ENCODE results near the gene MTMR3. TPM values are rescaled to one million over a fixed set of nuclear protein-coding genes. Genes with fewer than 3 reads are reported as not detected.
"Not testable (repeated sequence)": the region's sequence is repeated elsewhere in the genome, so short reads cannot be mapped to it uniquely, and the experiment has no call there.

Gene MTMR3
- total RNA-seq, 1 experiment from 2014 or later, result 27.3 TPM

- H3K4me3 Mint-ChIP-seq (ENCODE audit: unreplicated experiment), result no peak overlapping the region
- peaks cover 5% of the 10 kb centered on the region for H3K36me3 Mint-ChIP-seq (ENCODE audit: insufficient read depth, unreplicated experiment)
- no peaks in the 10 kb centered on the region for H3K9me3 Mint-ChIP-seq (ENCODE audit: unreplicated experiment)
- DNase-seq, result no peak
- CTCF ChIA-PET, result no interaction called here
- POLR2A ChIA-PET, result no interaction called here
- no peak overlapping the region for H3K27ac Mint-ChIP-seq (ENCODE audit: unreplicated experiment)
- no peaks in the 10 kb centered on the region for H3K4me1 Mint-ChIP-seq (ENCODE audit: low read depth, unreplicated experiment)
- TF ChIP-seq, protein P1, sequence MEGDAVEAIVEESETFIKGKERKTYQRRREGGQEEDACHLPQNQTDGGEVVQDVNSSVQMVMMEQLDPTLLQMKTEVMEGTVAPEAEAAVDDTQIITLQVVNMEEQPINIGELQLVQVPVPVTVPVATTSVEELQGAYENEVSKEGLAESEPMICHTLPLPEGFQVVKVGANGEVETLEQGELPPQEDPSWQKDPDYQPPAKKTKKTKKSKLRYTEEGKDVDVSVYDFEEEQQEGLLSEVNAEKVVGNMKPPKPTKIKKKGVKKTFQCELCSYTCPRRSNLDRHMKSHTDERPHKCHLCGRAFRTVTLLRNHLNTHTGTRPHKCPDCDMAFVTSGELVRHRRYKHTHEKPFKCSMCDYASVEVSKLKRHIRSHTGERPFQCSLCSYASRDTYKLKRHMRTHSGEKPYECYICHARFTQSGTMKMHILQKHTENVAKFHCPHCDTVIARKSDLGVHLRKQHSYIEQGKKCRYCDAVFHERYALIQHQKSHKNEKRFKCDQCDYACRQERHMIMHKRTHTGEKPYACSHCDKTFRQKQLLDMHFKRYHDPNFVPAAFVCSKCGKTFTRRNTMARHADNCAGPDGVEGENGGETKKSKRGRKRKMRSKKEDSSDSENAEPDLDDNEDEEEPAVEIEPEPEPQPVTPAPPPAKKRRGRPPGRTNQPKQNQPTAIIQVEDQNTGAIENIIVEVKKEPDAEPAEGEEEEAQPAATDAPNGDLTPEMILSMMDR (IDR thresholded peaks at IDR 0.05; ENCODE audit: insufficient read depth in 1 of 2, low read depth in 1 of 2, low read length in 1 of 2, severe bottlenecking in 1 of 2, unreplicated experiment in 1 of 2), result no peak
- H3K4me1 ChIP-seq, result no peaks in the 10 kb centered on the region
- no peaks in the 10 kb centered on the region for H3K27me3 ChIP-seq (replicated peaks; ENCODE audit: control insufficient read depth, insufficient read depth, low read length)
- no peaks in the 10 kb centered on the region for H3K9me3 ChIP-seq
- H3K27me3 Mint-ChIP-seq (ENCODE audit: insufficient read depth, unreplicated experiment), result no peaks in the 10 kb centered on the region
- intact Hi-C loops (cut with micrococcal nuclease; ENCODE audit: unreplicated experiment), result no loop called here
- no TSS peak for BruUV-seq (replicated peaks)
- no peak overlapping the region for H3K4me3 ChIP-seq (ENCODE audit: low read depth, low read length)
- no peaks in the 10 kb centered on the region; the same call in 1 of the 2 replicates for H3K36me3 ChIP-seq (ENCODE audit: control insufficient read depth, insufficient read depth, low read length)
Measured at GRCh38 chr22:29971607-29972006, 88.6 kb downstream of the MTMR3 start.

DNA sequence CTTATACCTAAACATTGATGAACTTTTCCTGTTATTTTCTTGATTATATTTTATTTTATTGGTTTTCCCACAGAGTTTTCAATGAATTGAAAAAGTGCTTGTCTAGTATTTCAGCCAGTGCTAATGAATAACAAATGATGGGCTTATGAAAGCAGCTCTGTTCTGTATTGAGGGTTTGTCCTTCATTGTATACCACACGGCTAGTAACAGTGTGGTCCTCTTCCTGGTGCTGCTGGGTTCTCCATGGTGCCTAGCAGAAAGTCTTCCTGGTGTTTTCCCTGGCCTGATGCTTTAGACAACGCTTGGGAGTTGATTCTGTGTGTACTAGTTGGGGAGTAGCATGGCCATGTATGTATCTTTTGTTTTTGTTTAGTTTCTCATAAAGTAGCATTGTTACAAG lies 89.1 kb downstream of the MTMR3 start:
- H3K4me1 ChIP-seq, result no peaks in the 10 kb centered on the region
- H3K9me3 ChIP-seq, result no peaks in the 10 kb centered on the region
- H3K27me3 ChIP-seq (replicated peaks; ENCODE audit: control insufficient read depth, insufficient read depth, low read length), result no peaks in the 10 kb centered on the region
- intact Hi-C loops (cut with micrococcal nuclease; ENCODE audit: unreplicated experiment), result no loop called here
- no peaks in the 10 kb centered on the region; the same call in 1 of the 2 replicates for H3K36me3 ChIP-seq (ENCODE audit: control insufficient read depth, insufficient read depth, low read length)
- TF ChIP-seq, protein P1 (IDR thresholded peaks at IDR 0.05; ENCODE audit: insufficient read depth in 1 of 2, low read depth in 1 of 2, low read length in 1 of 2, severe bottlenecking in 1 of 2, unreplicated experiment in 1 of 2), result no peak
- CTCF ChIA-PET, result no interaction called here
- BruUV-seq (replicated peaks), result no TSS peak
- peaks cover 5% of the 10 kb centered on the region for H3K36me3 Mint-ChIP-seq (ENCODE audit: insufficient read depth, unreplicated experiment)
- H3K4me3 Mint-ChIP-seq (ENCODE audit: unreplicated experiment), result no peak overlapping the region
- H3K27me3 Mint-ChIP-seq (ENCODE audit: insufficient read depth, unreplicated experiment), result no peaks in the 10 kb centered on the region
- POLR2A ChIA-PET, result no interaction called here
- no peak for DNase-seq
- H3K27ac Mint-ChIP-seq (ENCODE audit: unreplicated experiment), result no peak overlapping the region
- no peaks in the 10 kb centered on the region for H3K9me3 Mint-ChIP-seq (ENCODE audit: unreplicated experiment)
- no peaks in the 10 kb centered on the region for H3K4me1 Mint-ChIP-seq (ENCODE audit: low read depth, unreplicated experiment)
- H3K4me3 ChIP-seq (ENCODE audit: low read depth, low read length), result no peak overlapping the region

DNA sequence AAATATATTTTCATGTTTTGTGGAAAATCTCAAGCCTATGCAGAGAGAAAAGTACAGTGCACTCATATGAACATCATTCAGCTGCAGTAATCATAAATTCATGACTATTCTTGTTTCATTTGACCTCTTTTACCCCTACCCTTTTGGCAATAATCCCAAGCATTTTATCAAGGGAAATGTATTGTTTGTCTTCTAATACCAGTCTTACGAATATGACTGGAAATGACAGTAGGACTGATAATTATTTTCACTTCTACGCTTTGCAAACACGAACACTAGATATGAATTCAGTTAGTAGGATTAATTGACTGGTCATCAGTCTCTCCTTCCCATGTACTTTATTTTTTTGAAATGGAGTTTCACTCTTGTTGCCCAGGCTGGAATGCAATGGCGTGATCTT lies 90.3 kb downstream of the MTMR3 start:
- H3K36me3 Mint-ChIP-seq (ENCODE audit: insufficient read depth, unreplicated experiment), result peaks cover 5% of the 10 kb centered on the region
- BruUV-seq (replicated peaks), result no TSS peak
- POLR2A ChIA-PET, result no interaction called here
- Histone ChIP-seq H3K27me3 (replicated peaks; ENCODE audit: control insufficient read depth, insufficient read depth, low read length) (no peaks in the 10 kb centered on the region), H3K9me3 (no peaks in the 10 kb centered on the region), H3K4me1 (no peaks in the 10 kb centered on the region), H3K4me3 (ENCODE audit: low read depth, low read length) (no peak overlapping the region), H3K36me3 (ENCODE audit: control insufficient read depth, insufficient read depth, low read length) (no peaks in the 10 kb centered on the region; the same call in 1 of the 2 replicates)
- TF ChIP-seq, protein P1 (IDR thresholded peaks at IDR 0.05; ENCODE audit: insufficient read depth in 1 of 2, low read depth in 1 of 2, low read length in 1 of 2, severe bottlenecking in 1 of 2, unreplicated experiment in 1 of 2), result no peak
- DNase-seq, result no peak
- H3K27me3 Mint-ChIP-seq (ENCODE audit: insufficient read depth, unreplicated experiment), result no peaks in the 10 kb centered on the region
- H3K9me3 Mint-ChIP-seq (ENCODE audit: unreplicated experiment), result no peaks in the 10 kb centered on the region
- H3K4me1 Mint-ChIP-seq (ENCODE audit: low read depth, unreplicated experiment), result no peaks in the 10 kb centered on the region
- CTCF ChIA-PET, result no interaction called here
- H3K4me3 Mint-ChIP-seq (ENCODE audit: unreplicated experiment), result no peak overlapping the region
- no peak overlapping the region for H3K27ac Mint-ChIP-seq (ENCODE audit: unreplicated experiment)
- intact Hi-C loops (cut with micrococcal nuclease; ENCODE audit: unreplicated experiment), result no loop called here

DNA sequence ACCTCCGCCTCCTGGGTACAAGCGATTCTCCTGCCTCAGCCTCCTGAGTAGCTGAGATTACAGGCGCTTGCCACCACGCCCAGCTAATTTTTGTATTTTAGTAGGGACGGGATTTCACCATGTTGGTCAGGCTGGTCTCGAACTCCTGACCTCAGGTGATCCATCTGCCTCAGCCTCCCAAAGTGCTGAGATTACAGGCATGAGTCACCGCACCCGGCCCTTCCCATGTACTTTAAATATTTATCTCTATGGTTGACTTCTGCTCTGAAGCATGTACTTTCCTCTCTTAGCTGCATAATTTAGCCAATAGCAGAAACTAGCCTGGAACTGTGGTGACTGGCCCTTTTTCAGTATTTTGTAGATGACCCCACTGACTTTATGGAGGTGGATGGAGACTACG lies 90.7 kb downstream of the MTMR3 start:
- H3K27me3 Mint-ChIP-seq (ENCODE audit: insufficient read depth, unreplicated experiment); H3K9me3 ChIP-seq; H3K4me1 ChIP-seq; H3K4me1 Mint-ChIP-seq (ENCODE audit: low read depth, unreplicated experiment); H3K4me3 ChIP-seq (ENCODE audit: low read depth, low read length); POLR2A ChIA-PET; H3K4me3 Mint-ChIP-seq (ENCODE audit: unreplicated experiment); intact Hi-C loops (cut with micrococcal nuclease; ENCODE audit: unreplicated experiment); DNase-seq; H3K36me3 Mint-ChIP-seq (ENCODE audit: insufficient read depth, unreplicated experiment); H3K9me3 Mint-ChIP-seq (ENCODE audit: unreplicated experiment); H3K27ac Mint-ChIP-seq (ENCODE audit: unreplicated experiment); H3K27me3 ChIP-seq (replicated peaks; ENCODE audit: control insufficient read depth, insufficient read depth, low read length); H3K36me3 ChIP-seq (ENCODE audit: control insufficient read depth, insufficient read depth, low read length); CTCF ChIA-PET; BruUV-seq (replicated peaks): not testable (repeated sequence)

Data from Caco-2 (cell line).